HepG2 (cell line): Measurements from ENCODE around the gene TMEM127. TPM values are rescaled to one million over a fixed set of nuclear protein-coding genes. Genes with fewer than 3 reads are reported as not detected.

ENCODE experiments used
- E2F1 ChIP-seq: sonication (generic); formaldehyde crosslinking; IDR thresholded peaks from 2 replicates; pipeline ENCODE4 v1.5.0; 2020; ENCODE audit warnings: missing genetic modification reagents
- GLMP ChIP-seq: sonication (generic); formaldehyde crosslinking; IDR thresholded peaks from 2 replicates; pipeline ENCODE4 v1.9.0; 2021; ENCODE audit warnings: missing genetic modification reagents, mild to moderate bottlenecking, borderline replicate concordance
- KLF16 ChIP-seq, 2 experiments: sonication (generic) in 1 of 2; formaldehyde crosslinking in 1 of 2; IDR thresholded peaks; 2 replicates each; pipeline versions ENCODE4 v1.6.1 to v1.8.0; 2016 to 2023; ENCODE audit warnings: missing genetic modification reagents in 2 of 2, missing compliant biosample characterization in 1 of 2
- PCBP2 ChIP-seq: fragments of 200-400 bp; formaldehyde crosslinking; optimal IDR thresholded peaks from 2 replicates; pipeline ENCODE3; 2018; ENCODE audit warnings: low read length, low read depth; ENCODE audit not compliant: poor library complexity, severe bottlenecking
- POLR2G ChIP-seq: fragments of 200-400 bp; formaldehyde crosslinking; IDR thresholded peaks from 2 replicates; pipeline ENCODE4 v1.6.1; 2018; ENCODE audit warnings: mild to moderate bottlenecking, low read depth, low read length, moderate library complexity
- ZBTB42 ChIP-seq: sonication (generic); formaldehyde crosslinking; IDR thresholded peaks from 2 replicates; pipeline ENCODE4 v1.5.0; 2020; ENCODE audit warnings: mild to moderate bottlenecking, missing genetic modification reagents
- ZMAT3 ChIP-seq: sonication (generic); formaldehyde crosslinking; conservative IDR thresholded peaks from 2 replicates; pipeline ENCODE4 v1.7.0; 2021; ENCODE audit warnings: missing genetic modification reagents
- ZNF101 ChIP-seq: sonication (generic); formaldehyde crosslinking; IDR thresholded peaks from 2 replicates; pipeline ENCODE4 v1.4.0; 2020; ENCODE audit warnings: mild to moderate bottlenecking, low read depth, missing genetic modification reagents, borderline replicate concordance
- ZNF160 ChIP-seq: sonication (generic); formaldehyde crosslinking; IDR thresholded peaks from 2 replicates; pipeline ENCODE4 v1.8.0; 2022; ENCODE audit warnings: mild to moderate bottlenecking, inconsistent platforms, missing genetic modification reagents
- ZNF609 ChIP-seq: sonication (generic); formaldehyde crosslinking; IDR thresholded peaks from 2 replicates; pipeline ENCODE4 v1.4.0; 2020; ENCODE audit warnings: mild to moderate bottlenecking, missing genetic modification reagents, borderline replicate concordance
- ZSCAN25 ChIP-seq: sonication (generic); formaldehyde crosslinking; IDR thresholded peaks from 2 replicates; pipeline ENCODE4 v1.8.0; 2022; ENCODE audit warnings: mild to moderate bottlenecking, missing genetic modification reagents
- polyA plus RNA-seq, 8 experiments: library from polyadenylated mRNA; depleted of rRNA in 3 of 8; stranded (reverse) in 7 of 8; unstranded in 1 of 8; fragments of >200 nt; fragmentation: Illumina TruSeq in 4 of 8; extraction: Trizol in 4 of 8; gene quantifications; 2 replicates each; pipeline versions ENCODE4 v1.2.1 to v1.2.3, GENCODE V29; 2011 to 2016; ENCODE audit warnings: low read depth in 4 of 8, missing spikeins in 1 of 8, mixed read lengths in 1 of 8; ENCODE audit not compliant: insufficient read depth in 1 of 8
- total RNA-seq, 5 experiments: library from RNA; depleted of rRNA; stranded (reverse); fragments of >200 nt; fragmentation: Illumina TruSeq; extraction: Trizol; gene quantifications; 2 replicates each; pipeline ENCODE4 v1.2.3, GENCODE V29; 2016; ENCODE audit warnings: low read depth in 1 of 5
- TF ChIP-seq, protein P1 (sequence below): sonication (generic); formaldehyde crosslinking; IDR thresholded peaks from 2 replicates; pipeline ENCODE4 v1.8.1; 2023; ENCODE audit warnings: mild to moderate bottlenecking, missing genetic modification reagents
- TF ChIP-seq, protein P2 (sequence below): sonication (generic); formaldehyde crosslinking; IDR thresholded peaks from 2 replicates; pipeline ENCODE4 v1.8.0; 2022; ENCODE audit warnings: missing genetic modification reagents, mild to moderate bottlenecking, inconsistent platforms, borderline replicate concordance

Gene TMEM127
- total and polyA plus RNA-seq, 2 of the 13 experiments (the other 11 are each of a cell fraction or from before 2014, with no cell fraction given): 21.5 to 33.9 TPM

- TF ChIP-seq GLMP (CRISPR knock-in tag) (no peak), ZSCAN25 (CRISPR knock-in tag) (peak; percentile 100), ZBTB42 (CRISPR knock-in tag) (peak; percentile 93; the same call in 1 of the 2 replicates), E2F1 (CRISPR knock-in tag) (peak; percentile 88), KLF16 (CRISPR knock-in tag; IDR thresholded peaks at IDR 0.05) (peak in 1 of 2 experiments; percentile 89; a peak in 2 of 4 replicates), POLR2G (peak; percentile 93), PCBP2 (no peak), ZNF160 (CRISPR knock-in tag) (peak; percentile 29; the same call in 1 of the 2 replicates), ZMAT3 (peak; percentile 85), ZNF101 (CRISPR knock-in tag) (peak; percentile 92; the same call in 1 of the 2 replicates), ZNF609 (CRISPR knock-in tag) (peak; percentile 75)
- TF ChIP-seq, protein P1, sequence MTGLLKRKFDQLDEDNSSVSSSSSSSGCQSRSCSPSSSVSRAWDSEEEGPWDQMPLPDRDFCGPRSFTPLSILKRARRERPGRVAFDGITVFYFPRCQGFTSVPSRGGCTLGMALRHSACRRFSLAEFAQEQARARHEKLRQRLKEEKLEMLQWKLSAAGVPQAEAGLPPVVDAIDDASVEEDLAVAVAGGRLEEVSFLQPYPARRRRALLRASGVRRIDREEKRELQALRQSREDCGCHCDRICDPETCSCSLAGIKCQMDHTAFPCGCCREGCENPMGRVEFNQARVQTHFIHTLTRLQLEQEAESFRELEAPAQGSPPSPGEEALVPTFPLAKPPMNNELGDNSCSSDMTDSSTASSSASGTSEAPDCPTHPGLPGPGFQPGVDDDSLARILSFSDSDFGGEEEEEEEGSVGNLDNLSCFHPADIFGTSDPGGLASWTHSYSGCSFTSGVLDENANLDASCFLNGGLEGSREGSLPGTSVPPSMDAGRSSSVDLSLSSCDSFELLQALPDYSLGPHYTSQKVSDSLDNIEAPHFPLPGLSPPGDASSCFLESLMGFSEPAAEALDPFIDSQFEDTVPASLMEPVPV (CRISPR knock-in tag): peak; percentile 82; the same call in 1 of the 2 replicates
- TF ChIP-seq, protein P2, sequence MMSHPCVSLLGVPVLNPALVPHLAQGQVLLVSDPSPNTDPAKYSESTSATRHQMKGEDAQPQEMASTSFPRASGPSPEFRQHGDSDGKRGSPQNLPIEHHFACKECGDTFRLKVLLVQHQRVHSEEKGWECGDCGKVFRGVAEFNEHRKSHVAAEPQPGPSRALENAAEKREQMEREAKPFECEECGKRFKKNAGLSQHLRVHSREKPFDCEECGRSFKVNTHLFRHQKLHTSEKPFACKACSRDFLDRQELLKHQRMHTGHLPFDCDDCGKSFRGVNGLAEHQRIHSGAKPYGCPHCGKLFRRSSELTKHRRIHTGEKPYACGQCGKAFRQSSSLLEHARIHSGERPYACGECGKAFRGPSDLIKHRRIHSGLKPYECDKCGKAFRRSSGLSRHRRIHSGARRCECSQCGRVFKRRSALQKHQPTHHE (CRISPR knock-in tag): peak; percentile 92; the same call in 1 of the 2 replicates
These were observed at the start of gene TMEM127, which contains the start of gene CIAO1 (continued) for GRCh38 chr2:96265840-96266679.
